ENCODE results near the gene RIPOR2. TPM values are rescaled to one million over a fixed set of nuclear protein-coding genes. Genes with fewer than 3 reads are reported as not detected.
"Not testable (repeated sequence)": the region's sequence is repeated elsewhere in the genome, so short reads cannot be mapped to it uniquely, and the experiment has no call there.

The RIPOR2 gene
- total RNA-seq, 2 experiments from 2014 or later, result 21.0 to 23.5 TPM

- POLR2A ChIA-PET, result interaction anchor here (1.6 kb wide), 3 partner anchors 9 to 56 kb away, joined by 5 to 6 read pairs (median 5); partner anchors contain the start of gene C6orf62
- CTCF ChIA-PET, result interaction anchor here (0.7 to 1.5 kb wide), 3 partner anchors 39 to 246 kb away, joined by 3 to 4 read pairs (median 3); no protein-coding TSS in a partner anchor
Observed at GRCh38 chr6:24774696-24775519, 160.9 kb downstream of the RIPOR2 start, which contains the start of gene GMNN. Gene GMNN (plus strand): TSS chr6:24774937. CDS start chr6:24777247, 2,310 bp downstream.

DNA sequence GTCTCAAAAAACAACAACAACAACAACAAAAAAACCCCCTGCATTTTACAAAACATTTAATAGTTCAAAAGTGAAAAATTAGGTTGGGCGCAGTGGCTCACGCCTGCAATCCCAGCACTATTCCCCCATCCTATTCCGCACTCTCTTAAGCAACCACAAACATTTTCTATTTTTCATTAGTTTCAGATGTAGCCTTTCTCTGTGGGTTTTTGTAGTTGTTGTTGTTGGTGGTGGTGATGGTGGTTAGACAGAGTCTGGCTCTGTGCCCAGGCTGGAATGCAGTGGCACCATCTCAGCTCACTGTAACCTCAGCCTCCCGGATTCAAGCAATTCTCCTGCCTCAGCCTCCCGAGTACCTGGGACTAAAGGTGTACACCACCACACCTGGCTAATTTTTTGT is 167.4 kb downstream of the RIPOR2 start:
- ChIA-PET POLR2A (no interaction called here), CTCF (no interaction called here)

DNA sequence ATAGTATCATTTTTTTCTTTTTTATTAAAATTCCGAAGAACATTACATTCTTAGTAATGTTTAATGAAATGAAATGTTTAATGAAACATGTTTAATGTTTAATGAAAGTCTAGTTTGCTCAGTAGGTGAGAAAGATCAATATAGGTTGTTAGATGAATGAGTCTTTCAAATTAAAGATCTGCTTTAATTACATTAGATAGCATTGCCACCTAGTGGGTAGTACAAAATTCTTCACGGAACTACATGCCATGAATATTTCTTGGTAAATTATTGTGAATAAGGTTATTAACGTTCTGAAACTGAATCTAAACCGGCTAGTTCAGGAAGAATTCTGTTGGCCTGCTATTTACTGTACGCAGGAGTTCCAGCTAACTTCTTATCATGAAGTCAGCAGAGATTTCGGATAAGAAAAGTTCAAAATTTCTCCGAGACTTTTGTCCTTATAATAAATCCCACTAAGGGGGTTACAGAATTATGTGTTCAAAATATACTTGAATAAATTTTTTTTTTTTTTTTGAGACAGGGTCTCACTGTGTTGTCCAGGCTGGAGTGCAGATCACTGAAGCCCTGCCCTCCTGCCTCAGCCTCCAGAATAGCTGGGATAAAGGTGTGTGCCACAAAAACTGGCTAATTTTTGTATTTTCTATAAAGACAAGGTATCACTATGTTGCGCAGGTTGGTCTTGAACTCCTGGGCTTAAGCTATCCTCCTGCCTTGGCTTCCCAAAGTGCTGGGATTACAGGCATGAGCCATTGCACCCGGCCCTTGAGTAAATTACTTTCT is 168.9 kb downstream of the RIPOR2 start:
- CTCF ChIA-PET, result interaction anchor here (0.7 to 1.8 kb wide), 5 partner anchors 49 to 1444 kb away, joined by 3 to 8 read pairs (median 3); no protein-coding TSS in a partner anchor
- POLR2A ChIA-PET, result no interaction called here

DNA sequence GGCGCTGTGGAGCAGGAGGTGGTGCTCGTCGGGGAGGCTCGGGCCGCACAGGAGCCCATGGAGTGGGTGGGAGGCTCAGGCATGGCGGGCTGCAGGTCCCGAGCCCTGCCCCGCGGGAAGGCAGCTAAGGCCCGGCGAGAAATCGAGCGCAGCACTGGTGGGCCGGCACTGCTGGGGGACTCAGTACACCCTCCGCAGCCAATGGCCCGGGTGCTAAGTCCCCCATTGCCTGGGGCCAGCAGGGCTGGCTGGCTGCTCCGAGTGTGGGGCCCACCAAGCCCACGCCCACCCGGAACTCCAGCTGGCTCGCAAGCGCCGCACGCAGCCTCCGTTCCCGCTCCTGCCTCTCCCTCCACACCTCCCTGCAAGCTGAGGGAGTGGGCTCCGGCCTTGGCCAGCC is 169.8 kb downstream of the RIPOR2 start:
- CTCF ChIA-PET, result interaction anchor here (1.1 to 1.8 kb wide), 2 partner anchors 48 to 184 kb away, joined by 3 to 8 read pairs; no protein-coding TSS in a partner anchor
- POLR2A ChIA-PET, result not testable (repeated sequence)

- CTCF ChIA-PET, result interaction anchor here (1.8 kb wide), 1 partner anchor 183 kb away, joined by 8 read pairs; no protein-coding TSS in a partner anchor
- POLR2A ChIA-PET, result interaction anchor here (0.7 kb wide), 1 partner anchor 46 kb away, joined by 4 read pairs; the partner anchor contains the start of gene C6orf62
Observed at GRCh38 chr6:24764833-24765828, 170.6 kb downstream of the RIPOR2 start.

- CTCF ChIA-PET, result no interaction called here
Observed at GRCh38 chr6:24763578-24763977, 172.2 kb downstream of the RIPOR2 start.

DNA sequence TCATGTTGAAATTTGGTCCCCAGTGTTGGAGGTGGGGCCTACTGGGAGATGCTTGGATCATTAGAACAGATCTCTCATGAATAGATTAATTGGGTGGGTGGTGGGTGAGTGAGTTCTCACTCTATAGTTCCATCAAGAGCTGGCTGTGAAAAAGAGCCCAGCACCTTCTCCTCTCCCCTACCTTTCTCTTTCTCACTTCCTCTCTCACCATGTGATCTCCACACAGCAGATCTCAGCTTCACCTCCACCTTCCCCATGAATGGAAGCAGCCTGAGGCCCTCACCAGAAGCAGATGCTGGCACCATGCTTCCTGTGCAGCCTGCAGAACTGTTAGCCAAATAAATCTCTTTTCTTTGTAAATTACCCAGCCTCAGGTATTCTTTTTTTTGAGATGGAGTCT is 173.9 kb downstream of the RIPOR2 start:
- ChIA-PET POLR2A (no interaction called here), CTCF (no interaction called here)

More at GRCh38 chr6:24763578-24763977, 172.2 kb downstream of the RIPOR2 start:
- POLR2A ChIA-PET, result no interaction called here

- ChIA-PET POLR2A (no interaction called here), CTCF (interaction anchor here (0.8 kb wide), 1 partner anchor 16 kb away, joined by 3 read pairs; no protein-coding TSS in a partner anchor)
Observed at GRCh38 chr6:24761193-24761835, 174.4 kb downstream of the RIPOR2 start.

DNA sequence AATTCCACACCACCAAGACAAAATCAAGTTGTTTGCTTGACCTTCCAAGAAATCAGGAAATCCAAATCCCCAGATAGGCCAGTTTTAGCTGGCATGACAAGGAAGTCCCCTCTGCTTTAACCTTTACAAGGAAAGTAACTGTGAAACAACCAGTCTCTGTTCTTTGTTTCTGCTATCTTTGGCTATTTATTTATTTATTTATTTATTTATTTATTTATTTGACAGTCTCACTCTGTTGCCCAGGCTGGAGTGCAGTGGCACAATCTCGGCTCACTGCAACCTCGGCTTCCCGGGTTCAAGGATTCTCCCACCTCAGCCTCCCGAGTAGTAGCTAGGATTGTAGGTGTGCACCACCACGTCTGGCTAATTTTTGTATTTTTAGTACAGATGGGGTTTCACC is 175.6 kb downstream of the RIPOR2 start:
- POLR2A ChIA-PET, result no interaction called here
- CTCF ChIA-PET, result no interaction called here

DNA sequence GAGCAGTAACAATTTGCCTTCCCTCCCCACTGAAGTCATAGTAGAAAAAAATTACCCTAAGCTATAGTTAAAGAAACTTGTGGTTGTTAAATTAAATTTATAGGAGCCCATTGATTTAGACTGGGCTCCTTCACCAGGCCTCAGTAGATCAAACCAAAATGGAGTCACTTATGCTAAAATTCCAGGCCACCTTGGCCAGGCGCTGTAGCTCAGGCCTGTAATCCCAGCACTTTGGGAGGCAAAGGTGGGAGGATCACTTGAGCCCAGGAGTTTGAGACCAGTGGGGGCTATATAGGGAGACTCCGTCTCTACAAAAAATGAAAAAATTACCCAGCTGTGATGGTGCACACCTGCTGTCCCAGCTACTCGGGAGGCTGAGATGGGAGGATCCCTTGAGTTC is 176.0 kb downstream of the RIPOR2 start:
- CTCF ChIA-PET, result no interaction called here

DNA sequence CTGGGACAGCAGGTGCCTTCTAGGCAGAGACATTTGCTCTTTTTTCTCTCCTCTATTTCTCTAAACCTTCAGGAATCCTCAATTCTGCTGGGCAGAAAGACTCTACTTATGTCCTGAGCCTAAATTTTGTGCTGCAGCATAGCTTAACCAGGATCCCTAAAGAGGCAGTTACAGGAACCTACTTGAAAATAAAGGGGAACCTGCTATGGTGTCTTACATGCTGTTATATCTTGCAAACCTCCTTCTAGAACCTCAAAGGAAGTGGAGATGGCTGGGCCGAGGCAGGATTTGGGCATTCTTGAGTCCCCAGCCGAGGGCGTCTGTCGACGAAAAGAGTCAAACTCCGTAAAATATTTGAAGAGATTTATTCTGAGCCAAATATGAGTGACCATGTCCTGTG is 178.1 kb downstream of the RIPOR2 start:
- ChIA-PET POLR2A (no interaction called here), CTCF (no interaction called here)

More for the DNA sequence above, 176.0 kb downstream of the RIPOR2 start:
- POLR2A ChIA-PET, result no interaction called here

- ChIA-PET POLR2A (no interaction called here), CTCF (no interaction called here)
Observed at GRCh38 chr6:24755279-24755678, 180.5 kb downstream of the RIPOR2 start.

- CTCF ChIA-PET, result not testable (repeated sequence)
Observed at GRCh38 chr6:24754378-24754777, 181.4 kb downstream of the RIPOR2 start.

More at GRCh38 chr6:24754378-24754777, 181.4 kb downstream of the RIPOR2 start:
- POLR2A ChIA-PET, result not testable (repeated sequence)

Other genes starting within 250 kb of the RIPOR2 start
- gene C6orf62, start 216.8 kb downstream of the RIPOR2 start, total RNA-seq, result 10 to 100 TPM; 94.2 to 98.3 TPM
- 10 to 100 TPM; 80.5 to 82.6 TPM for gene GMNN, start 161.0 kb downstream of the RIPOR2 start, total RNA-seq
- gene ARMH2, start 137.0 kb downstream of the RIPOR2 start, total RNA-seq, result not detected

Data from activated CD8-positive, alpha-beta memory T cell treated with anti-CD3 and anti-CD28 coated beads for 36 hours (primary cell).